Fibroblast of mammary gland (primary cell): Measurements from ENCODE around the gene B3GALT5.

Experiments used
- DNase-seq: peaks from one replicate; pipeline ENCODE4 v3.0.0-alpha.2; 2010; ENCODE audit warnings: low read depth
- H3K4me3 ChIP-seq: 2 replicates; pipeline ENCODE4 v1.5.1; 2011; ENCODE audit warnings: low read depth, mild to moderate bottlenecking, low read length, moderate library complexity; ENCODE audit not compliant: control insufficient read depth
- TF ChIP-seq, protein P1 (sequence below): conservative IDR thresholded peaks from 2 replicates; pipeline ENCODE4 v1.5.1; 2011; ENCODE audit warnings: low read depth, low read length, inconsistent platforms; ENCODE audit not compliant: control insufficient read depth, insufficient read depth

Gene B3GALT5

GRCh38 chr21:39713905-39714304 is 101.2 kb downstream of the B3GALT5 start:
- H3K4me3 ChIP-seq, result no peak overlapping the region
- TF ChIP-seq, protein P1, sequence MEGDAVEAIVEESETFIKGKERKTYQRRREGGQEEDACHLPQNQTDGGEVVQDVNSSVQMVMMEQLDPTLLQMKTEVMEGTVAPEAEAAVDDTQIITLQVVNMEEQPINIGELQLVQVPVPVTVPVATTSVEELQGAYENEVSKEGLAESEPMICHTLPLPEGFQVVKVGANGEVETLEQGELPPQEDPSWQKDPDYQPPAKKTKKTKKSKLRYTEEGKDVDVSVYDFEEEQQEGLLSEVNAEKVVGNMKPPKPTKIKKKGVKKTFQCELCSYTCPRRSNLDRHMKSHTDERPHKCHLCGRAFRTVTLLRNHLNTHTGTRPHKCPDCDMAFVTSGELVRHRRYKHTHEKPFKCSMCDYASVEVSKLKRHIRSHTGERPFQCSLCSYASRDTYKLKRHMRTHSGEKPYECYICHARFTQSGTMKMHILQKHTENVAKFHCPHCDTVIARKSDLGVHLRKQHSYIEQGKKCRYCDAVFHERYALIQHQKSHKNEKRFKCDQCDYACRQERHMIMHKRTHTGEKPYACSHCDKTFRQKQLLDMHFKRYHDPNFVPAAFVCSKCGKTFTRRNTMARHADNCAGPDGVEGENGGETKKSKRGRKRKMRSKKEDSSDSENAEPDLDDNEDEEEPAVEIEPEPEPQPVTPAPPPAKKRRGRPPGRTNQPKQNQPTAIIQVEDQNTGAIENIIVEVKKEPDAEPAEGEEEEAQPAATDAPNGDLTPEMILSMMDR, result no peak
- DNase-seq, result peak; percentile 6

DNA sequence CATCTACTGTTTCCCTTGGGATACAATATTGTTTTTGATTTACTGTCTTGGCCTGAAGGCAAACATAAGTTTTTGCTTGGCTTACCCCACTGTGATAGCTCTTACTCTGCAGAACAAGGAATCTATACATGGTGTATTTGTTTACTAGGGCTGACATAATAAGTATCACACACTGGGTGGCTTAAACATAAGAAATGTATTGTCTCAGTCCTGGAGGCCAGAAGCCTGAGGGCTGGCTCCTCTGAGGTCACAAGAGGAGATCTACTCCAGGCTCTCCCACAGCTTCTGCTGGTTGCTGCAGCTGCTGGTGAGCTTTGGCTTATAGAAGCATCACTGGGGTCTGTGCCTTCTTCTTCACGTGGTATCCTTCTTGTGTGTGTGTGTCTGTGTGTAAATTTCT is 101.6 kb downstream of the B3GALT5 start:
- H3K4me3 ChIP-seq, result no peak overlapping the region
- TF ChIP-seq, protein P1, result no peak
- DNase-seq, result no peak

- peak; percentile 41 for DNase-seq
- H3K4me3 ChIP-seq, result no peak overlapping the region
- TF ChIP-seq, protein P1, result peak; percentile 52
Measured at GRCh38 chr21:39715804-39716397, 103.2 kb downstream of the B3GALT5 start.

DNA sequence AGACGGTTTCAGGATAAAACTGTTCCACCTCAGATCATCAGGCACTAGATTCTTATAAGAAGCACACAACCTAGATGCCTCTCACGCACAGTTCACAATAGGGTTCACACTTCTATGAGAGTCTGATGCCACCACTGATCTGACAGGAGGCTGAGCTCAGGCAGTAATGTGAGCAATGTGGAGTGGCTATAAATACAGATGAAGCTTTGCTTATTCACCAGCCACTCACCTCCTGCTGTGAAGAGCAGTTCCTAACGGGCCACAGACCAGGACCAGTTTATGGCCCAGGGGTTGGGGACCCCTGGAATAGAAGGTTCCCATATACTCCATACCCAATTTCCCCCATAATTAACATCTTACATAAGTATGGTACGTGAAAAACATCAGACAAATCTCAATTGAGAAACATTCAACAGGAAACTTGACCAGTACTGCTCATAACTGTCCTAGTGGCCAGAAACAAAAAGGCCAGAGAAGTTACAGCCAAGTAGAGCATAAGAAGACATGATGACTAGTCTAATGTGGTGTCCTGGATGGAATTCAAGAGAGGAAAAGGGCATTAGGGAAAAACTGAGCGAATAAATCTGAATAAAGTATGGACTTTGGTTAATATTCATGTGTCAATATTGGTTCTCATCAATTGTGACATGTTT is 107.5 kb downstream of the B3GALT5 start:
- TF ChIP-seq, protein P1, result no peak
- peak; percentile 9 for DNase-seq

GRCh38 chr21:39721885-39722284 is 109.1 kb downstream of the B3GALT5 start:
- TF ChIP-seq, protein P1, result no peak
- no peak overlapping the region for H3K4me3 ChIP-seq
- no peak for DNase-seq

More for the DNA sequence above, 107.5 kb downstream of the B3GALT5 start:
- no peak overlapping the region for H3K4me3 ChIP-seq
